ENCODE data around the gene SPATA31C2.
"Not testable (repeated sequence)": the region's sequence is repeated elsewhere in the genome, so short reads cannot be mapped to it uniquely, and the experiment has no call there.

SPATA31C2 gene

GRCh38 chr9:88138375-88138774 lies at the start of gene SPATA31C2:
SPATA31C2 (minus strand) TSS chr9:88138475; CDS start chr9:88138446, 29 bp downstream.
- DNase-seq (ENCODE audit: low read depth); H3K4me3 ChIP-seq (ENCODE audit: low read depth, low read length): not testable (repeated sequence)

DNA sequence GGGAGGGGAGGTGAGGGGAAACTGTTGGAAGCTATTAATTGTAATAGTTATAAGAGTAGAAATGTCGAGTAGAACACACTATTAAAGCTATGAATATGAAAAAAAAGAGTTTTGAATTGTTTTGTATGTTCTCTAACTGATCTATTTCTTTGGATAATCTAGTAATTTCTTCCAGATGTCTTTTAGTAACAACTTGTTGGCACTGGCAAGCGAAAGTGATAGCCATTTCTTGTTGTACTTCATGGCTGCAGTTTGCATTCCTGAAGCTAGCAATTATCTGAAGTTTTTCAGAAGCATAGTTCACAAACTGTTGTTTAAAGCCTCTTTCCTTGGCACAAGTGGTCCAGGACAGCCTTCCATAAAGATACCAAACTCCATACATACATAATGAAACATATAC lies 49.4 kb upstream of the SPATA31C2 start:
- DNase-seq (ENCODE audit: low read depth), result no peak
- no peak overlapping the region for H3K4me3 ChIP-seq (ENCODE audit: low read depth, low read length)
- TF ChIP-seq MYC (IDR thresholded peaks at IDR 0.05; ENCODE audit: low read depth, low read length) (no peak), POLR2A (IDR thresholded peaks at IDR 0.05; ENCODE audit: extremely low read depth, insufficient read length) (no peak)
- TF ChIP-seq, protein P1, sequence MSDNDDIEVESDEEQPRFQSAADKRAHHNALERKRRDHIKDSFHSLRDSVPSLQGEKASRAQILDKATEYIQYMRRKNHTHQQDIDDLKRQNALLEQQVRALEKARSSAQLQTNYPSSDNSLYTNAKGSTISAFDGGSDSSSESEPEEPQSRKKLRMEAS (IDR thresholded peaks at IDR 0.05; ENCODE audit: low read depth, low read length), result no peak
- TF ChIP-seq, protein P2, sequence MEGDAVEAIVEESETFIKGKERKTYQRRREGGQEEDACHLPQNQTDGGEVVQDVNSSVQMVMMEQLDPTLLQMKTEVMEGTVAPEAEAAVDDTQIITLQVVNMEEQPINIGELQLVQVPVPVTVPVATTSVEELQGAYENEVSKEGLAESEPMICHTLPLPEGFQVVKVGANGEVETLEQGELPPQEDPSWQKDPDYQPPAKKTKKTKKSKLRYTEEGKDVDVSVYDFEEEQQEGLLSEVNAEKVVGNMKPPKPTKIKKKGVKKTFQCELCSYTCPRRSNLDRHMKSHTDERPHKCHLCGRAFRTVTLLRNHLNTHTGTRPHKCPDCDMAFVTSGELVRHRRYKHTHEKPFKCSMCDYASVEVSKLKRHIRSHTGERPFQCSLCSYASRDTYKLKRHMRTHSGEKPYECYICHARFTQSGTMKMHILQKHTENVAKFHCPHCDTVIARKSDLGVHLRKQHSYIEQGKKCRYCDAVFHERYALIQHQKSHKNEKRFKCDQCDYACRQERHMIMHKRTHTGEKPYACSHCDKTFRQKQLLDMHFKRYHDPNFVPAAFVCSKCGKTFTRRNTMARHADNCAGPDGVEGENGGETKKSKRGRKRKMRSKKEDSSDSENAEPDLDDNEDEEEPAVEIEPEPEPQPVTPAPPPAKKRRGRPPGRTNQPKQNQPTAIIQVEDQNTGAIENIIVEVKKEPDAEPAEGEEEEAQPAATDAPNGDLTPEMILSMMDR (IDR thresholded peaks at IDR 0.05; ENCODE audit: low read depth, low read length), result no peak

DNA sequence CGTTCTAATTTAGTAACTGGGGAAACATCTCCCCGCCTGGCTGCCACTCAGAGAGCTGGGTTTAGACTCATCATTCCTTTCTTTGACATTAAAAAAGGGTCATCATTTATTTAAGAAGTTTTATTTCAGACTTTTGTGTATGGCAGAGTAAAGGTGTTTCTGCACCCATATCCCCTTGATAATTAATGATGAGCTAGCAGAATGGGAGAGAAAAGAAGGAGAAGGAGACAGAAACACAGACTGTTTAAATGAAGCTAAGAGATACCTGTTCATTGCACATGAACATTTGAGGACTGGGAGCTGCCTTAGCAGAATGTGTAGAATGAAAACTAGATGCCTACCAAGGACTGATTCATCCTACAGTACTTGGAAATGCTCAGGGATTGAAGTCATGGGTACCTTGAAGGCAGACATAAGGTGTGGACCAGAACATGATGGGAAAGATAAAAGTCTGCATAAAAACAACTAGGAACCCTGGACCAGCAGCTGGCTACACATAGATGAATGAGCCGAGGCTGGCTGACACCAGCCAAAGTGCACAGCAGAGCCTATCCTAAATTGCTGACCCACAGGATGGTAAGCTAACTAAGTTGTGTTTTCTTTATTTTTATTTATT lies 48.3 kb upstream of the SPATA31C2 start:
- DNase-seq (ENCODE audit: low read depth), result no peak
- TF ChIP-seq, protein P2 (IDR thresholded peaks at IDR 0.05; ENCODE audit: low read depth, low read length), result no peak
- TF ChIP-seq, protein P1 (IDR thresholded peaks at IDR 0.05; ENCODE audit: low read depth, low read length), result no peak
- TF ChIP-seq POLR2A (IDR thresholded peaks at IDR 0.05; ENCODE audit: extremely low read depth, insufficient read length) (no peak), MYC (IDR thresholded peaks at IDR 0.05; ENCODE audit: low read depth, low read length) (no peak)
- no peak overlapping the region for H3K4me3 ChIP-seq (ENCODE audit: low read depth, low read length)

GRCh38 chr9:88184976-88185375 lies 46.7 kb upstream of the SPATA31C2 start:
- TF ChIP-seq, protein P2 (IDR thresholded peaks at IDR 0.05; ENCODE audit: low read depth, low read length), result no peak
- TF ChIP-seq MYC (IDR thresholded peaks at IDR 0.05; ENCODE audit: low read depth, low read length) (no peak), POLR2A (IDR thresholded peaks at IDR 0.05; ENCODE audit: extremely low read depth, insufficient read length) (no peak)
- TF ChIP-seq, protein P1 (IDR thresholded peaks at IDR 0.05; ENCODE audit: low read depth, low read length), result no peak
- no peak for DNase-seq (ENCODE audit: low read depth)
- H3K4me3 ChIP-seq (ENCODE audit: low read depth, low read length), result no peak overlapping the region

DNA sequence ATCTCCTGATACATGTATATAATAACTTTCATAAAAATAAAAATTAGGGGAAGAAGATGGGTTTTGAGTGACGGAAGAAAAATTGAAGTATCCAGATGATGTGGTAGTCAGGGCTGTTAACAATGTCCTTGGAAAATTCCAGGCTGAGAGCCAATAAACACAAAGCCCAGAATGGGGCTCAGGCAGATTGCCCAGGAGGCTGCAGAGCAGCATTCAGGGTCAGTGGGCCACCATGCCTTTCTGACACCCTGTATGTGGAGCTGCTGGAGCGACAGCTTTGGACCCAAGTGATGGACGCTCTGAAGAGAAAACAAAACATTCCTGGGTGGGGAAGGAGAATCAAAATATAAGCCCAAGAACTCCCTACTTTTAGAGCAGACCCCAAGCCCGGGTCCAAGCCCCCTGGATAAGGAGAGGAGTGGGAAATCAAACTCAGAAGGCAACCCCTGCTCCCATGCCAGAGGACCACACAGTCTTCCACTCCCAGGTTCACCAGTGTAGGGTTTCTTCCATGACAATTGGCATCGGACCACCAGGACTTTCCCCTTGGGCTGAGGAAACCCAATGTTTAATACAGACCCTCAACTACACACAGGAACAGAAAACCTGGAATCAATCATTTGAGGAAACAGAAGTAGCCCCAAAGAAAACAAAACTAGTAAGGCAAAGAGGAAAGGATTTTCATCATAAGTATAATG lies 45.7 kb upstream of the SPATA31C2 start:
- TF ChIP-seq, protein P1 (IDR thresholded peaks at IDR 0.05; ENCODE audit: low read depth, low read length), result no peak
- TF ChIP-seq POLR2A (IDR thresholded peaks at IDR 0.05; ENCODE audit: extremely low read depth, insufficient read length) (no peak), MYC (IDR thresholded peaks at IDR 0.05; ENCODE audit: low read depth, low read length) (no peak)
- TF ChIP-seq, protein P2 (IDR thresholded peaks at IDR 0.05; ENCODE audit: low read depth, low read length), result no peak
- H3K4me3 ChIP-seq (ENCODE audit: low read depth, low read length), result no peak overlapping the region
- DNase-seq (ENCODE audit: low read depth), result no peak

DNA sequence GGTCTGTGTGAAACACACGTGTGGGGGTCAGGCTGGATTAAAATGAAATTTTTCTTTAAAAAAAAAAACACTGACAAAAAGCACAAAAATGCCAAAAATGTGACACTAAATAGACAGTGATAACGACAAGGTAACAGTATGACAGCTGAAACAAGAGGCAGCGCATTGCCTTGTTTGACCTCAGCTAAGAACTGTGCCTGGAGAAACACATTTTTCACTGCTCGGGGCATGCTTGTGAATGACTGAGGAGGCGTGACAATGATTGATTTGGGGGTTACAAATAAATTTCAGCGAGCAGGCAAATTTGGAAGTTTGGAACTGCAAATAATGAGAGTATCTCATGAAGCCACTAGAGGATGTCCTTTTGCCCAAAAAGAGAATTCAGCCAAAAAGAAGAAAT lies 44.2 kb upstream of the SPATA31C2 start:
- H3K4me3 ChIP-seq (ENCODE audit: low read depth, low read length), result no peak overlapping the region
- TF ChIP-seq, protein P2 (IDR thresholded peaks at IDR 0.05; ENCODE audit: low read depth, low read length), result no peak
- TF ChIP-seq, protein P1 (IDR thresholded peaks at IDR 0.05; ENCODE audit: low read depth, low read length), result no peak
- TF ChIP-seq POLR2A (IDR thresholded peaks at IDR 0.05; ENCODE audit: extremely low read depth, insufficient read length) (no peak), MYC (IDR thresholded peaks at IDR 0.05; ENCODE audit: low read depth, low read length) (no peak)
- DNase-seq (ENCODE audit: low read depth), result no peak
